Activated CD8-positive, alpha-beta memory T cell treated with anti-CD3 and anti-CD28 coated beads for 24 hours (primary cell): ENCODE results near the gene DARS1.

Experiments
- DNase-seq: peaks from one replicate; pipeline ENCODE4 v3.0.0-alpha.2; 2020

Gene DARS1

DNA sequence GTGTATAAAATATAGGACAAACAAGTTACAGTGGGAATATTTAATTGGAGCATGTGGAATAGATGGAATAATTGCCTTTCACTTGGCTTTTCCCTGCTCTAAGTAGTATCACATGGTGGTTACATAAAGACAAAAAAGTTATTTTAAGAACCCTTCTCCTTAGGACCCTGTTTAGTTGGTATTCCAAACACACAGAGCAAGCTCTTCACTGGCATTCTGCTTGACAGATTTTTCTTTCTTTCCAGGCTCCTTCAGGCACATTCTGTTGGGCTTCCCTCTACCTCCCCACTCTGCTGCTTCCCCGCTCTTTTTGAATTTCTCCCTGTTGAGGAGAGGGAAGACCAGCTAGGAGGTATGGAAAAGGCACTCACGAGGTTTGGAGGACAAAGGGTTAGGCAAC, 29.0 kb upstream of the DARS1 start:
- no peak for DNase-seq

DNA sequence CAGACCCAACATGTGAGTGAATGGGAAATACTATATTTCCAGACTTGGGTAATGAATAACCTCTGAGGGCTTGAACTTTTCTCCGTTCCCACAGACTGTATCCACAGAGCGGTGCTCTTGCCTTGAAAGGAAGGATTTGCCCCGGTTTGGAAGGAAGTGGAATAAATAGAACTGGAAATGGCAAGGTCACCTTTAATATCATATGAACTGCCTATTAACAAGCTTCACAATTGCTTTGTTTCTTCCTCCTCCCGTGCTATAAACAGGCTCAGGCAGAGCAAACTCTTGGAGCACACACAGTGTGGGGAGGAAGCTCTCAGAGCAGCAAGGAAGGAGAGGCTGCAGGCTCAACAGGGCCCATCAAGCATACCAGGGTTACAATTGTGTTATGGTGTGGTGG, 28.5 kb upstream of the DARS1 start:
- DNase-seq, result no peak

DNA sequence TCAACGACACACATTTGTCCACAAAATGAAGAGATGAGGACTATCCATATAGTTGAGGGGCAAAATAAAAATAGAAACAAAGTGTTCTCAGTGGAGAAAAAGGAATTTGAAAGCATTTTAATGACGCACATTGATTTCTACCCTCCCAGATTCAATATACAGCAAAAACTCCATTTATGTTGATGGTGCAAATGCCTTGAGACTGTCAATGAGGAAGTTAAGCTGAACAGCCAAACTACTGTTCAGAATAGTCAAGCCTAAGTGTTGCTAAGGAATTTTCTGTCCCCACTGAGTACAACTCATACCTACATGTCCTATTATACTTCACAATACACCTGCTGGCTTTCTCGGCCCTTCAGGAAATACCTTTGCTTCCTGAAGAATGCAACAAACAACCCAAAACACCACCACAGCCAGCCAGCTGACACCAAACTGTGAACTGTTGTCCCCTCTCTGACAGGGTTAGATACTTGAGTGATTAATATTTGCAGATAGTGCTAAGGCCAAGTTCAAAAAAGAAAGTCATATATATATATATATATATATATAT, 27.8 kb upstream of the DARS1 start:
- no peak for DNase-seq

DNA sequence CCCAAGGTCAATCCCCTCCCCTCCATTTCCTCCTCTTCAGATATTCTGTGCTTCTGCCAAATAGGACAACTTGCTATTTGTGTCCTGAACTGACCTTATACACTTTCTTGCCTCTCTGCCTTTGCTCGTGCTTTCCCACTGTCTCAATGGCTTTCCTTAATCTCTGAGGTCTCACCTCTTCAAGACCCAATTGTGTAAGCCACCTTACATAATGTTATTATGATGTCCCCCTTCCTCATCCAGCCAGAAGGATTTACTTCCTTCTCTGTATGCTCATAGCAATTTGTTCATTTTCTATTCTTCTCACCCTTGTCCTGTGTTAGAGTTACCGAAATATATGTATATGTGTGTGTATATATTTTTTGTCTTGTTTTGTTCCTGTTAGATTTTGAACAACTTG, 26.9 kb upstream of the DARS1 start:
- DNase-seq, result no peak

DNA sequence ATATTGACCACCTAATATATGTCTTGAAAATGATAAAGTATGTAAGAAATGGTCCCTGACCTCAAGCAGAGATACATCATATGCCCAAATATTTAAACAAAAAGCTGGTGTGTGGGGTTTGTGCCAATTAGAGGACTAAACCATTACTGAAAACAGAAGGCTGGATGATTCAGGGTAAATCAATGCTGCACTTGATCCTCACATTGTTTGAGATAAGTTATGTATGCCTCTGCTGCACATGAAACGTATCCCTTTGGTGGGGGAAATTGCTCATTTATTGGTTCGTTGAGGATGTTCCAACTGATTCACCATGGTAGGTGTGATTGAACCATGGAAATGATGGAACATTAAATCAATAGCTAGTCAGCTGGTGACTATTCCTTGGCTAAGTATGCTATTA, 24.7 kb upstream of the DARS1 start:
- no peak for DNase-seq

DNA sequence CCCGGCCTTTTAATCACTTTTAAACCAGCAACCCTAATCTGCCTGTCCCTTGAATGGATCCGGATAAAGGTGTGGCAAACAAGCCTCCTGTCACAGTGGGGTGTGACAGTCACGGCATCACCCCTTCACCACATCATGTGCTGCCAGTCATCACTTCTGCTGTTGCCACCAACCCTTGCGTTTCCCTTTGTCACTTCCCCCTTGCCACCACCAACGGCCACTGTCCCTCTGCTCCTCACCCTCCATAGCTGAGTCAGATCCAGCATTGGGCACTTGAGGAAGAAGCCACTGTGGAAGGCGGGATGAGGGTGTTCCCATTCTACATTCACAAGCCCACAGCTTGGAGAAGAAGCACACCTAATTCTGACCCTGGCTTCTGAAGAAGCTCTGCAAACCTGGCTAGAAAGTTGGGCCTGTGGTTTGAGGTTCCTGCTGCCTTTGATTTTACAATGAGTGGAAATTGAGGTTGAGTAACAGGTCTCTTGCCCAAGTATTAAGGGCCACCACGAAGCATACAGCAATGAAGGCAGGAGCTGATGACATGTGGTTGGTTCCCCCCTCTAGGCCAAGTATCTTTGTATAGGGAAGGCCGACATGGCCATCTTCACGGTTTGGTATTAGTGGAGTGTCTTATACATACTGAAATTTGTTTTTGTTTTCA, 22.9 kb upstream of the DARS1 start:
- peak; percentile 79 for DNase-seq

DNA sequence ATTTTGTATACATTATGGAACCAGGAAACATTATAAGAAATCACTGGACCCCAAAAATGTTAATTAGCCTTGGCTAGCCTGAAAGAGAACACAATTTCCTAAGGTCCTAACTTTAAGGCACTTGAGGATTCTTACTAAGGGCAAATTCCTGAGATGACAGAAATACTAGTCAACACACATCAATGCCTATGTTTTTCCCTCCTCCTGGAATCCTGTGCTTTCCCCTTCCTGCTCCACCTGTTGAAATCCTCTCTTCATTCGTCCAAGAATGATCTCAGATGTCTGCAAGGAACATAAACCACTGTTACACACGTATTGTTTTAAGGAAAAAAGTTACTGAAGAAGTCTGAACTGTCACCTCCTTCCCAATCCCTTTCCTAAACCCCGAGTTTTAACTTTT, 21.2 kb upstream of the DARS1 start:
- DNase-seq, result no peak

DNA sequence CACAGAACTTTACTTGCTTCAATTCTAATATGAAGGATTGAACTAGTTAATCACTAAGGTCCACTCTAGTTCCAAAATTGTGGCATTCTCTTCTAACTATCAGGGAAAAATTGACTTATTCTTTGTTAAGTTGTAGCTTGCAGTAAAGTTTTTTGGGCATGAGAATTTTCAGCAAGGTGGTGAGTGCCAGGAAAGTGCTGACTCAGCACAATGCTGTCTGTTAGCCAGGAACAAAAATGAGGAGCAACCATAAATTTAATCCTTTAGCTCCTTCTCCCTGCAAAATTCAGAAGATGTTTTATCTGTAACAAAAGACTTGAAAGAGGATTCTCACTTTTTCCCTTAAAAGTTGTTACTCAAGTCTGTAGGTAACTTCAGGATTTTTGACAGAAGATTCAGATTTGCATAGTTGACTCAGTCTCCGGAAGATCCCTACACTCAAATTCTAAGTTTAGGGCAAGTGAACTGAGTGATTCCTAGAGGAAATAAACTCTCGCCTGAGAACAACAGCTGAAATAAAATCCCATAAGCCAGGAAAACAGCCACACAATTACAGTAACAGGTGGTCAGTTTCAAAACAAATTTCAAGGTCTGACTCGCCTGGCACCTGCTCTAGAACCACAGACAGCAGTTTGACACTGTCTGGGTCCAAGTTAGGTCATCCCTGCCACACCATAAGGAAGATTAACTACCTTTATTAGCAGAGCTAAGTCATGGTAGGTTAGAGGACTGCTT, 20.2 kb upstream of the DARS1 start:
- no peak for DNase-seq

DNA sequence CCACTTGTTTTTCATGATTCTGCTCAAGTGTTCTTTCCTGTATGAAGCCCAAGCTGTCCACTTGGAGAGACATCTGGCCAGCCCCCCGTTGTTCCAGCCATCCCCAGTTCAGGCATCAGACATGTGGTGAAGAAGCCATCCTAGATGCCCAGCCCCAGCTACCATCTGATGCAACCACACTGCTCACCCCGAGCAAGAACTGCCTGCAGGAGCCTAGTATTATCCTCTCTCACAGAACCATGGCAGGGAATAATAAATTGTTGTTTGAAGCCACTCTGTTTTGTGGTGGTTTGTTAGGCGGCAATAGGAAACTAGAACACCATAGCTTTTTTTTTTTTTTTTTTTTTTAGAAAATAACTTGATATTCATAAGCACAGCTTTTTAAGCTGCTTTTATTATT, 19.5 kb upstream of the DARS1 start:
- DNase-seq, result no peak

DNA sequence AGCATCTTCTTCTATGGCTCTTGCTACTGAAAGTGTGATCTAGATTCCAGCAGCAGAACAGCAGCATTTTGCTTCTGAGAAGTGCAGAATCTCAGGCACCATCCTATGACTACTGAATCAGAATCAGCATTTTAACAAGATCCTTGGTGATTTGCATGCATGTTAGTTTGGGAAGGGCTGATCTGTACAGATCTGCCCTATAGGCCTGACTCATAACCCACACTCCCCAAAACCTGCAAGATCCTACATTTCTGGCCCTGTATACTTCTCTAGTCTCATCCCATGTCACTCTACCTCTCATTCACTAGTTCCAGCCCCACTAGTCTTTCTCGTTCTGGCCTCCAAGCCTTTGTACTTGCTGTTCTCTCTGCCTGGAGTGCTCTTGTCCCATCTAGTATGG, 15.7 kb upstream of the DARS1 start:
- DNase-seq, result no peak

DNA sequence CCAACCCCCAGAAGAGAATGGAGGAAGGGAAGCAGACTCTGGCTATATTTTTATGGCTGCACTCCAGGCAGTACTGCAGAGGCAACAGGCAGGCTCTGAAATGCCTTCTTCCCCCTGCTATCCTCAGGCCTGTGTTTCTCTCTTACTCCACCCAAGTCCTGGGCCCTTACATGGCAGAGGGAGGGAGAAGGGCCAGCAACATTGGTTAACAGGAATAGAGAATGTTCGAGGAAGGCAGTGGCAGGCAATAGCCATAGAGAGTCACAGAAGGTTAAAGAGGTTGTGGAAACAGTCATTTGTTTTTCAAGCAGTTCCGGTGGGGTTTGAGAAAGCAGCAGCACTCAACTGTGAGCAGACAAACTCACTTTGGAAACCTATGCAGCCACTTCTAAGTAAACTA, 15.1 kb upstream of the DARS1 start:
- DNase-seq, result no peak

DNA sequence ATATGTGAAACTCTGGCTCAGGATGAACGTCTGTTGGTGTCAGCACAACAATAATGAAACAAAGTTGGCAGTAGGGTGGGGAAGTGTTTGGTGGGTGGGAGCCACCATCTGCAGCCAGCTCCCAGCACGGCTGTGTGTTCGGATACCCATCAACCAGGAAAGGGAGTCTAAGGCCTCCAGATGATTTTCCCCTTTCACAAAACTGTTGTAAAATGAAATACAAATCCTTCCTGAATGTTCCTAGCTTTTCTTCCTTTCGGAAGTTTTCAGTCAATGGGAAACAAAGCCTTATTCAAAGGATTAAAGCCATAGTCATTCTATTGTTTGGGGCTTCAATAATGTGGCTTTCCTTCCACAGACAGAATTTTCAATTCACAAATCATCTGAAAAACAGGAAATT, 14.5 kb upstream of the DARS1 start:
- DNase-seq, result no peak

DNA sequence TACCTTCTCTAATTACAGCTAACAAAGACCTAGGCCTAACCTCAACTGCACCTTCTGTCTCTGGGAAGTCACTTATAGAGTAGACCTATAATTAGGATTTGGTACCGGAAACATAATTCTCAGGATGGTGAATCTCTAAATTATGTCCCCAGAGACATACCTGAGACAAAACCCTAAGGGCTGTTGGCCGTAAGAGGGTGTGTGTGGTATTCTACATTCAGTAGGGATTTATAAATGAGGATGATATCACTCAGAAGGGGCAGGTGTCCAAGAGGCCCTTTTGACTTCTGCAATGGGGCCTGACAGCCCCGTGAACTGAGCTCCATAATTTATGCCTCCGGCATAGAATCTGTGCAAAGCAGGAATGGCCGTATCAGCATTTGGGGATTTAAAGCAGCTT, 13.5 kb upstream of the DARS1 start:
- DNase-seq, result no peak

DNA sequence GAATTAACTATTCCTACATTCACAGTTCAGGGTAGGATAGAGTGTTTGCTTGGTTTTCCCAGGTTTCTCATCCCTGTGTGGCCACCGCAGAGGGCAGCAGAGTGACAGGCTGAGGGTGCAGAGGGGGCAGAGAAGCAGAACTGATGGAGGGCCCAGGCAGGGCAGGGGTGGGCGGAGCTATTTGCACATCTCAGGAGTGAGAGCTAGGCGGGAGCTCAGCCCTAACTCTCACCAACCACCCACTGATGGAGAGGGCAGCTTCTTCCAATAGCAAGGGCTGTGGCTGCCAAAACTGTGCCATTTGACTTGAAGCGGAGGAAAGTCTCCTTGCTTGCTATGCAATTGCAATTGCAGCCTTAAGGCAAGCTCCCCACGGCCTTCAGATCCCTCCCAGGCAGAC, 12.0 kb upstream of the DARS1 start:
- no peak for DNase-seq

DNA sequence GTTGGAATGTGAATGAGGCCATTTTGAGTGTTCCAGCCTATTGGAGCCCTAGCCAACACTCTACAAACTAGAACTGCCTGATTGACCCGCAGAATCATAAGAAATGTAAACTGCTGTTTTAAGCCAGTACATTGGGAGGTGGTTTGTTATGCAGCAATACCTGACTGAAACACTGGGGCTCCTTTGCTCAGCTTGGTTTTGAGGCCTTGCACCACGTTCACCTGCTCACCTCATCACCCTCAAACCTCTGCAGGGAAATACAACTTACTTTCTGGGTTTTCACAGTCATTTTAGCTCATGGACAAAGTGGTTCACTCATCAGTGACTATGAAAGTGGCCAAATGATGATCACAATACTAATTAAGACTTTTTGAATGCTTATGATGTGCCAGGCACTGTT, 10.9 kb upstream of the DARS1 start:
- DNase-seq, result no peak

DNA sequence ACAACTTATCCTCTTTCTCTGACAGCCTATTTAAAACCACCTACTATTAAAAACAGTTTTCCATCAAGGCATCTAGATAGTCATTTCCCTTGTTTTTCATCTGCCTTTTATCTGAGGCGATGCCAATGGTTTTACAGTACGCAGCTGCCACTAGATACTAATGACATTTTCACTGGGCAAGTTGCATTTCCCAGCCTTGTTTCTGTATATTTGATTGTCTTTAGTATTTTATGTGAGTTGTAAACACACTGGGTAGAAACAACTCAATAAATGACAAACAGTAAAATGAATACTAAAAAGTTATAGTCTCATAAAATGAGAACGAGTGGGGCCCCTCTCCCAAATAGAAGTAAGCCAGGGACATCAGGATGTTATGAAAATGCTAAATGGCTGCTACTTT, 8.9 kb upstream of the DARS1 start:
- no peak for DNase-seq

DNA sequence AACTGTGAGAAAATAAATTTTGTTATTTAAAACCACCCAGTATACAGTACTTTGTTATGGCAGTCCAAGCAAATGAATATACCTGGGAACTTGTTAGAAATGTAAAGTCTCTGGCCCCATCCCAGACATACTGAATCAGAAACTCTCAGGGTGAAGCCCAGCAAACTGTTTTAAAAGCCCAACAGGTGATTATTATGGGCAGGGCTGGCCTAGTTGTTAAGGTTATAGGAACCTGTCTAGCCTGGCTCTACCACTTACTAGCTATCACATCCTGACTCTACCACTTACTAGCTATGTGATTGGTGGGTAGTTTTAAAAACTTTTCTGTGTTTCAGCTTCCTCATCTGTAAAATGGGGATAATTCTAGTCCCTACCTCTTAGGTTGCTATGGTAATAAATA, 8.0 kb upstream of the DARS1 start:
- no peak for DNase-seq

DNA sequence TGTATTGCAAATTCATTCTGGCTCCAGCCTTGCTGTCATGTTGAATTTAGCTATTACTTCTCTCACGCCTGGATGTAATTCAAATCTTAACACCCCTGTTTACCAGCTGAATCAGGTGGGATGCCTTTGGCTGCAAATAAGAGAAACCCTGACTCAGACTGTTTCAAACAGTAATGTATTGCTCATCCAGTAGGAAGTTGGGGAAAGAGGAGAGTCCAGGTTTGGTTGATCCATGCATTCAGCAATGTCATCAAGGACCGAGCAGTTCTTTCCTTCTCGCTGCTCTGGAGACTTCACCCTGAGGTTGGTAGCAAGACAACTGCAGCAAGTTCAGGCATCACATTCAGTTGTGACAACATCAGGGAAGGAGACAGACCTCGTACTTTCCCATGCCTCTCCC, 6.4 kb upstream of the DARS1 start:
- no peak for DNase-seq

DNA sequence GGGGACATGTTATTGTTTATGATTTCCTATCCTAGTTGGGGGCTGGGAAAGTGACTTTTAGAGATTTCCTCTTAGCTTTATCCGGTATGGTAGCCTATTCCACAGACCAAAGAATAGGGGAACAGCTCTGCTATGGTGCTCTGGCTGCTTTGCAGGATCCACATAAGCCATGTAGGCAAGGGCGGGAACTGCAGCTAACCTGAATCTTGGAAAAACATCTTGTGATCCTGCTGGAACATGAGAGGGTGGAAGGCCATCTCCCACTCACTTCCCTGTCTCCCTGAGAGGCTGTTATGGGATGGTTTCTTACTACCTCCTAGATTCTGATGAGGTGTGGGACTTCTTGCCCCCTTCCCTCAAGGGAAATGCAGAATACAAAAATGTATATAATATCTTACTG, 2.0 kb upstream of the DARS1 start:
- DNase-seq, result no peak

DNA sequence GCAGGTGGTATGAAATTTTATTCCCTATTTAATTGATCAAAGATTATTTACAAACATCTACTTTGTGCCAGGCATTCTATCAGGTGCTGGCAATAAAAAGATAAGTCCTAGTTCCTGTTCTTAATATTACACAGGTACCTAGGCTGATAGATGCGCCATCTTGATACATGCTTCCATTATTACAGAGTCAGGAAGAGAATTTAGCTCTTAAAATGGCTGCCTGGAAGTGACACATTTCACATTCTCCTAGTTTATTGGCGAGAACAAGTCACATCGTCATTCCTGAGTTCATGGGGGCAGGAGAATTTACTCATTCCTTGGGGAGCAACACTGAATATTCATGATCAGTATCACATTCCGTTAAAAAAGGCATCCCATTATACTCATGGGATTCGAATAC, 1.1 kb upstream of the DARS1 start:
- DNase-seq, result no peak

DNA sequence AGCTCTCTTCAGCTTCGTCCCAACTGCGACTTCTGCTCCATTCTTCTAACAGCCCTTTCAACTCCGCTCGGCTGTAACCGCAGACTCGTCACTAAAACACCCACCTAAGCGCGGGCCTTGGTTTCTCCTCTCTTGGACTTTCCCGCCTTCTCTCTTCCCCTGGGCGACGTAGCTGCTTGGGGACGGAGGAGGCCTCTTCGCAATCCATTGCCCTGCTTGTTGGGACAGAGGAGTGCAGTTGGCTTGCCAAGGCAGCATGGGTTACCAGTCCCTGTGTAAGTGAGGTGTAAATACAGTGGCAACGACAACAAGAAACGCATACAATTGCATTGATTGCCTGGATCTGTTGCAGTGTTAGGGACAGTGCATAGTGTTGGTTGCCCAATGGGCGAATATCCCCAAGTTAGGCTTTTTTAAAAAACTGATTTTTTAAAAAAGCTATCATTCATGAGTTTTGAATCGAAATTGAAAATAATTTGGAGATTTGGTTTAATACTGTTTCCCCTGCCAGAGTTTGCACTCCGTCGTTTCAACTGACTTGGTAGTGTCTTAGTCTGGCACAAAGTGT, 484 bp upstream of the DARS1 start:
- DNase-seq, result no peak

DNA sequence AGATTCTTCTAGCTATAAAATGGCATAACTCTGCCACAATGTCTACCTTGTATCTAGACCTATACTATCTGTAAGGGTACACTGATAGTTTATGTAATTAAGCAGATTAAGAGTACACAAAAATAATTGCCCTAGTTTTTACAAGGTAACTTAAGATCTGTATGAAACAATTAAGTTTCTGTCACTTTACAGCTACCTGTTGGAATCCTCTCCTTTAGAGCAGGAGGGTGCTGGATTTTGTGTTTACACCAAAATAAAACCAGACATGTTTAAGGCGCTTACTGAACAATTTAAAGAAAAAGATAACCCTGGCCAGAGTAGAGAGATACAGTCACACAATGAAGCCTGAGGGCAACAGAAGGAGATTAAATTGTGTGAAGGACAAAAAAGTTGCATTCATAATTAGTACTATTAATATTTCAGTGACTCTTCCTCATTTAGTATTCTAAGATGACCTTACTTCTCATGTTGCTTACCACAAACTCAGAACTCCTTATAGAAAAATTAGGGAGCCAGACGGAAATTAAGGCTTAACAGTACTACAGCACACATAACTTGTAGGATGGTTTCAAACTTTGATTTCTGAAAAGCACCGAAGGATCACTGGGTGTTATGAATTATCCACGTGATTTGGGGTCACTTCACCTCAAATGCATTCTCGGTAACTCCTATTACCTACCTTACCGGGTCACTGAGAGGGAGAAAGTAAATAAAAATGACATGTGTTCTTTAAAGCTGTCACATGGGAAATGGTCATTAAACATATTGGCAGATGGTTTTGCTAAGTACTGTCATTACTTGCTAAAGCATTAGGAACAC, 1.0 kb downstream of the DARS1 start:
- no peak for DNase-seq

DNA sequence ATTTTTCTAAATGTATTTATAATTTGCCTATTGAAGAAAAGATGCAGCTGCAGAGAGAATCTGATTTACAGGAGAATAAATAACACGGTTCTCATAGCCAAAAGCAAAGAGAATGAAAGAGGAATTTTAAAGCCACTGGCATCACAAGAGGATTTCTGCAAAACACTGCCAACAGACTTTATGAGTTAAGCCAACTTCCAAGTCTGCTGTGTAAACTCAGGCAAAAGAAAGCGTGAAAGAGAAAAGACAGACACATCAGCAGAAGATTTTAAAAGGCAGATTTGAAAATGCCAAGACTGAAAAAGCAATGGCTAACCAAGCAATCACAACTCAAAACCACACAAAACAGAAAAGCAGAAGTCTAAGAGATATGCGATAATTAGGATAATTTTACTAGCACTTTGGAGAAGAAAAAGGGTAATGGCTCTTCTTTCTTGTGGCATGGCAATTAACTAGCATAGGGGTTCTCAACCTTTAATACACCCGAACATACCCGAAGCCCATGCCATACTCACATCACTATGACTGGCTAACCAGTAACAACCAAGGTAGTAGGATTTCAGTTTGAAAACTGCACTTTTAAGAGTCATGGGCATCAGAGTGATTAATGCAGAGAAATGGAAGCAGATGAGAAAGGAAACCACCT, 4.9 kb downstream of the DARS1 start:
- no peak for DNase-seq
